Right lobe of liver (tissue), 6 donors: ENCODE measurements around the gene RNF40. TPM values are rescaled to one million over a fixed set of nuclear protein-coding genes. Genes with fewer than 3 reads are reported as not detected.
A peak's percentile ranks its signal among the peaks of the same experiment; 100 is the strongest.

Source experiments
- ATAC-seq, 4 donors: fragments of 200-7000 bp; cut with Tn5 transposase; one replicate each; pipeline ENCODE4 v1.9.1; 2020; ENCODE audit warnings: mild to moderate bottlenecking in 4 of 4, moderate library complexity in 4 of 4
- DNase-seq, 3 donors: peaks; one replicate each; pipeline ENCODE4 v3.0.0-alpha.2; 2020
- H3K27ac ChIP-seq, 3 donors: fragments of 200-600 bp; one replicate each; pipeline ENCODE4 v1.8.0; 2022
- H3K27me3 ChIP-seq, 2 donors: fragments of 200-600 bp; one replicate each; pipeline ENCODE4 v1.8.0; 2022
- H3K36me3 ChIP-seq, 4 donors: fragments of 200-600 bp; sonication (generic) in 1 of 4; one replicate each; pipeline versions ENCODE4 v1.5.1 to v1.8.0; 2017 to 2022; ENCODE audit warnings: control low read depth in 1 of 4
- H3K4me1 ChIP-seq, 4 donors: fragments of 200-600 bp; sonication (generic) in 1 of 4; one replicate each; pipeline versions ENCODE4 v1.5.1 to v1.8.0; 2017 to 2022; ENCODE audit warnings: control low read depth in 1 of 4
- H3K4me3 ChIP-seq, 3 donors: fragments of 200-600 bp; one replicate each; pipeline ENCODE4 v1.8.0; 2022
- H3K9me3 ChIP-seq, 4 donors: fragments of 200-600 bp; sonication (generic) in 1 of 4; one replicate each; pipeline versions ENCODE4 v1.5.1 to v1.8.0; 2017 to 2022; ENCODE audit warnings: control low read depth in 1 of 4
- CTCF ChIP-seq, 4 donors: fragments of 200-600 bp in 3 of 4; fragments of 450-650 bp in 1 of 4; IDR thresholded peaks; one replicate each; pipeline versions ENCODE4 v1.5.1 to v1.8.0; 2016 to 2022; ENCODE audit warnings: antibody characterized with exemption in 4 of 4, mild to moderate bottlenecking in 2 of 4
- POLR2A ChIP-seq: fragments of 450-650 bp; IDR thresholded peaks from one replicate; pipeline ENCODE4 v1.6.1; 2017; ENCODE audit warnings: antibody characterized with exemption, mild to moderate bottlenecking
- WGBS: methylation state at CpG from one replicate; pipeline ENCODE4 v1.1.6; 2018; ENCODE audit warnings: low coverage, low lambda C conversion rate; ENCODE audit not compliant: insufficient coverage; ENCODE audit errors: missing lambda C conversion rate; 5-methylcytosine and 5-hydroxymethylcytosine counted together
- intact Hi-C, 2 donors: fragments of 100-400 bp; cut with DNase I; formaldehyde crosslinking; loops; one replicate each; pipeline versions ENCODE4 v1.11.2 to v1.14.1; 2022
- total RNA-seq, 6 experiments: library from RNA; depleted of rRNA in 2 of 6; stranded (reverse); fragments of >200 nt in 2 of 6; fragmentation: NEBNext Ultra II Directional in 3 of 6; extraction: Animal tissue kit (Norgen Biotek cat#: 25700) in 3 of 6; gene quantifications; one replicate each; pipeline versions ENCODE4 v1.1.0 to v1.2.4, GENCODE V29; 2016 to 2023
- donor health status: DM: no; HTN: yes; CAD: no.
- donor health status: DM: no; HTN: no; CAD: no.
- donor health status: DM: no; HTN: no; CAD: no.
- donor health status: DM: no; HTN: yes; CAD: no.
- donor health status: DM: no; HTN: yes; CAD: no.

The RNF40 gene
- total RNA-seq, 6 experiments from 2014 or later, result 34.3 to 56.8 (median 46.7) TPM

GRCh38 chr16:30766933-30767284 is 4.8 kb downstream of the RNF40 start:
- Histone ChIP-seq H3K36me3 (peaks cover 4 to 86% (median 41%) of the 10 kb centered on the region in 4 donors), H3K27ac (no peak overlapping the region), H3K9me3 (no peaks in the 10 kb centered on the region), H3K4me3 (no peak overlapping the region), H3K4me1 (peaks cover 0 to 14% (median 5%) of the 10 kb centered on the region in 4 donors), H3K27me3 (no peaks in the 10 kb centered on the region)
- intact Hi-C loops, result no loop called here
- WGBS, result 73% methylated on average over 2 of the region's 4 CpGs
- ATAC-seq, result no peak
- no peak for DNase-seq
- TF ChIP-seq CTCF (IDR thresholded peaks at IDR 0.05), result no peak
- TF ChIP-seq POLR2A, result no peak

DNA sequence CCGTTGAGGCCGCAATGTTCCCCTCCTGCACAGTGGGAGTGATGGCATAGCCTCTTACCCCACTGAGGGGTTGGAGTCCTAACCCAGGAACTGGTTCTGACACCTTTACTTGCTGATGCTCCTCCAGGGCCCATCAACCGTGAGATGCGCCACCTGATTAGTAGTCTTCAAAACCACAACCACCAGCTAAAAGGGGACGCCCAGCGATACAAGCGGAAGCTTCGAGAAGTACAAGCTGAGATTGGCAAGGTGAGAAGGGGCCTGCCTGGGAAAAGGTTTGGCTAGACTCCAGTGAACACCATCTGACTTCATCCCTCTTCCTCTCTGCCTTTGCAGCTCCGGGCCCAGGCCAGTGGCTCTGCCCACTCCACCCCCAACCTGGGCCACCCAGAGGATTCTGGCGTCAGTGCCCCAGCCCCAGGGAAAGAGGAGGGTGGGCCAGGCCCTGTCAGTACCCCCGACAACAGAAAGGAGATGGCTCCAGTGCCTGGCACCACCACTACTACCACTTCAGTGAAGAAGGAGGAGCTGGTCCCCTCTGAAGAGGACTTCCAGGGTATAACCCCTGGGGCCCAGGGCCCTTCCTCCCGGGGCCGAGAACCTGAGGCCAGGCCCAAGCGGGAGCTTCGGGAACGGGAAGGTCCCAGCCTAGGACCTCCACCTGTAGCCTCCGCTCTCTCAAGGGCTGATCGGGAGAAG is 5.8 kb downstream of the RNF40 start:
- H3K4me3 ChIP-seq, result no peak overlapping the region
- H3K4me1 ChIP-seq, result peaks cover 0 to 10% (median 4%) of the 10 kb centered on the region in 4 donors
- no peak for TF ChIP-seq CTCF (IDR thresholded peaks at IDR 0.05)
- TF ChIP-seq POLR2A, result no peak
- ATAC-seq (peak in 1 of 4 donors; percentile 29), DNase-seq (peak in 1 of 3 donors; percentile 50)
- no peaks in the 10 kb centered on the region for H3K27me3 ChIP-seq
- no peak overlapping the region for H3K27ac ChIP-seq
- H3K9me3 ChIP-seq, result no peaks in the 10 kb centered on the region
- intact Hi-C loops, result no loop called here
- H3K36me3 ChIP-seq, result peaks cover 4 to 94% (median 45%) of the 10 kb centered on the region in 4 donors
- WGBS, result 82% methylated on average over 8 of the region's 18 CpGs

DNA sequence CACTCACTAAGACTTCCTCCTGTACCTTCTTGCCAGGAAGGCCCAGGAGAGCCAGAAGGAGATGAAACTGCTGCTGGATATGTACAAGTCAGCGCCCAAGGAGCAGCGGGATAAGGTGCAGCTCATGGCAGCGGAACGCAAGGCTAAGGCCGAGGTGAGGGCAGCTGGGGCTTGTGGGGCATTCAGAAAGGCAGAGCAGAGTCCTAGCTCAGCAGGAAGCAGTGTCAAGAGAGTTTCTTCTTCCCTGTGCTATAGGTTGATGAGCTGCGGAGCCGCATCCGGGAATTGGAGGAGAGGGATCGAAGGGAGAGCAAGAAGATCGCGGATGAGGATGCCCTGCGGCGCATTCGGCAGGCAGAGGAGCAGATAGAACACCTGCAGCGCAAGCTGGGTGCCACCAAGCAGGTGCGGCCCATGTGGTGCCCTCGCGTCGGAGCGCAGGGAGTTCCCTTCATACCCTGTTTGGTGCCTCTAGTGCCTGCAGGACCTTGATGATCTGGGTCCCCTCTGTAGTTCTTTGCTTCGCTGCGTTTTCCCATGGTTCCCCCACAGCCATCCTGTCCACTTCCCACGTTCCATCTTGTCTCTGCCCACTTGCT is 6.6 kb downstream of the RNF40 start:
- WGBS, result 94% methylated on average over 16 of the region's 23 CpGs
- Histone ChIP-seq H3K4me3 (no peak overlapping the region), H3K4me1 (peaks cover 0 to 2% (median 0%) of the 10 kb centered on the region in 4 donors), H3K27me3 (no peaks in the 10 kb centered on the region), H3K27ac (no peak overlapping the region), H3K9me3 (no peaks in the 10 kb centered on the region), H3K36me3 (peaks cover 4 to 89% (median 46%) of the 10 kb centered on the region in 4 donors)
- intact Hi-C loops, result no loop called here
- ATAC-seq (no peak), DNase-seq (peak in 1 of 3 donors; percentile 42)
- TF ChIP-seq POLR2A (no peak), CTCF (IDR thresholded peaks at IDR 0.05) (no peak)

DNA sequence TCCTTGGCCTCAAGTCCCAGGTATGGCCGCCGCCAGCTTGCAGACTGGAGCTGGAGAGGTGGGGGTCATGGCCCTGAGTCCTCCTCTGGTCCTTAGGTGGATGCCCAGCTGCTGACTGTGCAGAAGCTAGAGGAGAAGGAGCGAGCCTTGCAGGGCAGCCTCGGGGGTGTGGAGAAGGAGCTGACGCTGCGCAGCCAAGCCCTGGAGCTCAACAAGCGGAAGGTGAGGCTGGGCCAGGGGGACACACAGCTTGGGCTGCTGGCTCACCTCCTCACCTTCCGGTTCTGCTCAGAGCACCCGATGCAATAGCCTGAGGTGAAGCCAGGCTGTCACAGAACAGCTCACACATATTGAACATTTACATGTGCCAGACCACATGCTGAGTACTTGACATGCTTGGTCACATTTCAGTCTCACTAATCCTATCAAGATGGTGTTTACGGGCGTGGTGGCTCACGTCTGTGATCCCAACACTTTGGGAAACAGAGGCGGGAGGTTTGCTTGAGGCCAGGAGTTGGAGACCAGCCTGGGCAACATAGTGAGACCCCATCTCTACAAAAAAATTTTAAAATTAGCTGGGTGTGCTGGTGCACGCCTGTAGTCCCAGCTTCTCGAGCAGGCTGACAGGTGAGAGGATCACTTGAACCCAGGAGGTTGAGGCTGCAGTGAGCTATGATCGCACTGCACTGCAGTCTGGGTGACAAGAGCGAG is 7.4 kb downstream of the RNF40 start:
- intact Hi-C loops, result no loop called here
- peaks cover 4 to 81% (median 44%) of the 10 kb centered on the region in 4 donors for H3K36me3 ChIP-seq
- no peaks in the 10 kb centered on the region for H3K9me3 ChIP-seq
- ATAC-seq (no peak), DNase-seq (peak in 1 of 3 donors; percentile 41)
- peaks cover 0 to 1% (median 0%) of the 10 kb centered on the region in 4 donors for H3K4me1 ChIP-seq
- WGBS, result 94% methylated on average over 8 of the region's 17 CpGs
- no peak overlapping the region for H3K27ac ChIP-seq
- no peak for TF ChIP-seq POLR2A
- no peak for TF ChIP-seq CTCF (IDR thresholded peaks at IDR 0.05)
- H3K27me3 ChIP-seq, result no peaks in the 10 kb centered on the region
- H3K4me3 ChIP-seq, result no peak overlapping the region
